Stimulated activated CD4-positive, alpha-beta T cell treated with anti-CD3 and anti-CD28 coated beads, Interleukin-4, amount 100 ng/mL, for 48 hours (primary cell): Measurements from ENCODE around the gene TCEAL1.
A peak's percentile ranks its signal among the peaks of the same experiment; 100 is the strongest.
"Not testable (repeated sequence)": the region's sequence is repeated elsewhere in the genome, so short reads cannot be mapped to it uniquely, and the experiment has no call there.

ENCODE experiments used
- DNase-seq, 2 donors: peaks; one replicate each; pipeline ENCODE4 v3.0.0-alpha.2; 2020; ENCODE audit warnings: low read depth in 2 of 2

TCEAL1 gene

DNA sequence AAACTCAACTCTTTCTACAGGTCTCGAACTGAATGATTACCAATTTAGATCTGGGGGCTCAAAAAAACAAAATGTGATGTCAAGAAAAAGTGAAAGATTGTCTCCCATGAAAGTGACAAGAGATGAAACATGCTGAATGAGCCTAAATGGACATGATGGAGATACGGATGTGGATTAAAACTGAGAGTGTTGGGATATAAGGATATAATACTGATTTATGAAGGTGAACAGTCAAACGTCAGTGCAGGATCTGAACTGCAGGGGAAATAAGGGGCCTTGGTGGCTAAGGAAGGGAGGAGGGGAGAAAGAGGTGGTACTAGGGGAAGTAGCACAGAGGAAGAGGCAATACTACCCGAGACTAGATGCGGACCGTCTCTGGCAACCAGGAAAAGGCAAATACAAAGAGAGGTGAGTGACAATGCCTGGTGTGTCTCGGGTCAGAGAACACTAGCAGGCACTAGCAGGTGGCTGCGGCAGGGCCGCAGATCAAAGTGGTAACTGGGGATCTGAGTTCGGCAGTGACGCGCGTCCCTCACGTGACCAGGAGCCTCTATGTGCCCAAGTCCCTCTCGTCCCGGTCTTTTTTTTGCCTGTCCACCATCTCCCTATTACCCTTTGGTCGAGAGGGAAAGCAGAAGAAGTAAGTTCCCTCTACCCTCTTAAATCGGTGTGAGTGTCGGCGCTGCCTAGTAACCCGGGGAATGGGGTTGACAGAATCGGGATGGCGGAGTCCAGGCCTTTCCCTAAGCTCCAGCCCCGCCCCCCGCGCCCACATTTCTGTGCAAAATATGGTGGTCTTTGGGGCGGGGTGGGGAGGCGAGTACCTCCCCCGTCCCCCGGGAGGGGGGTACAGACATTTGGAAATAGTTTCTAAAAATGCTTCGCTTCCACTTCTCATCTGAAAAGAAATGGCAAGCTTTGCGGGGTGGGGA lies at the start of gene TCEAL1:
TCEAL1 (plus strand) TSS at position 590 of the 932 bp plus-strand sequence. CDS start 942 bp downstream, outside the sequence.
- peak in 1 of 2 donors; percentile 4 for DNase-seq

GRCh38 chrX:103584596-103584995 lies 44.2 kb upstream of the TCEAL1 start:
- no peak for DNase-seq

GRCh38 chrX:103585411-103586313 lies 43.1 kb upstream of the TCEAL1 start, which contains the start of gene TCEAL4:
Gene TCEAL4, plus strand, starts transcription at chrX:103585515. Its CDS starts 1,161 bp downstream, at chrX:103586676.
- DNase-seq = peak in 1 of 2 donors; percentile 16

DNA sequence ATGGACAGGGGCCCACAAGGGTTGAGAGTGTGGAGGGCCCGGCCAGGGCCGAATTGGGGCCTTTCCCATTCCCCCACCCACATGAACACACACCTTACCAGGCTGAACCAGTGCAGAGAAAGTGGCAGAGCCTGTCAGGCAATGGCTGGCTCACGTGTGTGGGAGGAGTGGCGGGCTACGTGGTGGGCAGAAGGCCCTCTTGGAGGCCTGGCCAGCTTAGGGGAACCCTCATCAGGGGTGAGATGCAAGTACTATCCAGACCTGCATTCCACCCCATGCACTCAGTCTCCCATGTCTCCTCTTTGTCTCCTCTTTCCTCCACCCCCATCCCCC lies 42.5 kb upstream of the TCEAL1 start:
- DNase-seq = no peak

DNA sequence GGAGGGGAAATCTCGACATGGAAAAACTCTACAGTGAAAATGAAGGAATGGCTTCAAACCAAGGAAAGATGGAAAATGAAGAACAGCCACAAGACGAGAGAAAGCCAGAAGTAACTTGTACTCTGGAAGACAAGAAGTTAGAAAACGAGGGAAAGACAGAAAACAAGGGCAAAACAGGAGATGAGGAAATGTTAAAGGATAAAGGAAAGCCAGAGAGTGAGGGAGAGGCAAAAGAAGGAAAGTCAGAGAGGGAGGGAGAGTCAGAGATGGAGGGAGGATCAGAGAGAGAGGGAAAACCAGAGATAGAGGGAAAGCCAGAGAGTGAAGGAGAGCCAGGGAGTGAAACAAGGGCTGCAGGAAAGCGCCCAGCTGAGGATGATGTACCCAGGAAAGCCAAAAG lies 42.1 kb upstream of the TCEAL1 start:
- no peak for DNase-seq

GRCh38 chrX:103592295-103592694 lies 36.5 kb upstream of the TCEAL1 start:
- not testable (repeated sequence) for DNase-seq

DNA sequence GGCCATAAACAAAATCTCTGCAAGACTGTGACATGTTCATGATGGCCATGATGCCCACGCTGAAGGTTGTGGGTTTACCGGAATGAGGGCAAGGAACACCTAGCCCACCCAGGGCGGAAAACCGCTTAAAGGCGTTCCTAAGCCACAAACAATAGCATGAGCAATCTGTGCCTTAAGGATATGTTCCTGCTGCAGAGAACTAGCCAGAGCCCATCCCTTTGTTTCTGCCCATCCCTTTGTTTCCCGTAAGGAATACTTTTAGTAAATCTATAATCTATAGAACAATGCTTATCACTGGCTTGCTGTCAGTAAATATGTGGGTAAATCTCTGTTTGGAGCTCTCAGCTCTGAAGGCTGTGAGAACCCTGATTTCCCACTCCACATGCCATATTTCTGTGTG lies 33.6 kb upstream of the TCEAL1 start:
- not testable (repeated sequence) for DNase-seq

DNA sequence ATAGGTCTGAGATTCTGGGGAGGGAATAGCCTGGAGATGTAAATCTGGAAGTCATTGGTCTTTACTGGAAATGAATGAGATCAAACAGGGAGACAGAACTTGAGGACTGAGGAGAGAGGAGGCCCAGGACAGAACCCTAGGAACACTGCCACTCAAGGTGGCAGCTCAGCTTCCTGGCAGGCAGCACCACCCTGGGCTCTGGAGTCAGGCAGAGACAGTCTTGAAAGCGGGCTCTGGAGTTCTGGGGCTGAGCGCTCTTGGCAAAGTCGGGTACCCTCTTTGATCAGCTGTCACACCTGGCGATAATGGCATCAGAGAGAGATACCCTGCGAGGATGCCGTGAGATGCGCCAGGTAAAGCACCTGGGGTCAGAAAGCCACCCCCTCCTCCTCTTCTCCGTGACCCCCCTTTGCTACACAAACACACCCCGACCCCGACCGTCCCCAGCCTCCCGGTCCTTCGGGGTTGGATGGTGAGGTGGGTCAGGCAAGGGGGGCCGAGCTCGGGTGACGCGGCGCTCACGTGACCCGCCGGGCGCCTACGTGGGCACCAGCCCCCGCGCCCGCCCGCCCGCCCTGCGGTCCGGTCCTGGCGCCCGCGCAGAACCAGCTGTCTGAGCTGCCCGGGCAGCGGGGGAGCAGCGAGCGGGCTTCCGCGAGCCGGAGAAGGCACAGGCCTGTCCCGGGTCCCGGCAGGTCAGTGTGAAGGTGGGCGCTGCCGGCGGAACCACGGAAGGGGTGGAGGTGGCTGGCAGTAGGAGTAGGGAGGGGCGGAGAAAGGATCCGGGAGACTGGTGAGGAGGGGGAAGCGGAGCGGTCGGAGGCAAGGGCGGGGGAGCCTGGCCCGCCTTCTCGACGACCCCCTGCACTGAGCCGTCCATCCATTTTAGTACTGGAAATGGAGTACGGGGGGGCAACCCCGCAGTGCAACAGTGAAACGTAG lies 21.1 kb upstream of the TCEAL1 start, which contains the start of gene TCEAL3:
TCEAL3 (plus strand) TSS at position 600 of the 942 bp plus-strand sequence. CDS start 1,102 bp downstream, outside the sequence.
- no peak for DNase-seq

GRCh38 chrX:103608306-103608963 lies 20.3 kb upstream of the TCEAL1 start:
- no peak for DNase-seq

- no peak for DNase-seq
Observed at GRCh38 chrX:103610282-103610681, 18.5 kb upstream of the TCEAL1 start.

- no peak for DNase-seq
Observed at GRCh38 chrX:103613362-103613890, 15.3 kb upstream of the TCEAL1 start.

DNA sequence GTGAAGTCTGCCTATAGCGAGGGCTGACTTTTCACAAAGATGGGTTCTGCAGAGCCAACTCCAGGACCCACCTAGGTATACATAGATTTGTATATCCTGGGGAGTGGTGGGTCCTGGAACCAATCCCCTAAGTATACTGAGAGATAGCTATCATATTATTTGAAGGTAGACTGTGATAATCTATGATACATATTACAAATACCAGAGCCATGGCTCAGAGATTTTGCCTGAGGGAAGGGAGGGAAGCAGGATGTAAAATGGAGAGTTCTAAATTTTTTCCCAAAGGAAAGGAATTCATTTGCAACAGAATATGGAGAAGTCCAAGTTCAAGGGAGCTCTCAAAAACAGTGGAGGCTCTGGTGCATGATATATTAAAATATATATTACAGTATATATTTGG lies 13.8 kb upstream of the TCEAL1 start:
- DNase-seq = no peak

DNA sequence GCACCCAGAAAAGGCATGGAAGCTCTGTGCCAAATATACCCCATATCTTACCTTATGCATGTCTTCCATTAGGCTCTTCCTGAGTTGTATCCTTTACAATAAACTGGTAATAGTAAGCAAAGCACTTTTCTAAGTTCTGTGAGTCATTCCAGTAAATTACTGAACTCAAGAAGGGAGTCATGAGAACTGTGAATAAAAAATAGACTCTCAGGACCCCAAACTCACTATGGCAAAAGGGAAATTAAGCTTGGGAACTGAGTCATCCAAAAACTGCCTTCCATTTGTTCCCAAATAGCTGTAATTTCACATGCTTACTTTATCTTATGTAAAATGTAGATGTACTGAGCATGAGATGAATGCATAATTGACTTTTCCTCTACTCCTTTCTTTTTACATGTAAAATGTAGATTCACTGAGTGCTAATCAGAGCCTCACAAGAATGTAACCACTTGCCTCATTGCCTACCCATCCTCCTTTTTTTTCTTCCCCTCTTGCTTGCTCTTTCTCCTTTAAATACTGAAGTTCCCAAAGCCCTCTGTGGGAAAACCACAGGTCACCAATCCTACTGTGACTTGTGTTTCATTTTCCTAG lies 12.9 kb upstream of the TCEAL1 start:
- no peak for DNase-seq

DNA sequence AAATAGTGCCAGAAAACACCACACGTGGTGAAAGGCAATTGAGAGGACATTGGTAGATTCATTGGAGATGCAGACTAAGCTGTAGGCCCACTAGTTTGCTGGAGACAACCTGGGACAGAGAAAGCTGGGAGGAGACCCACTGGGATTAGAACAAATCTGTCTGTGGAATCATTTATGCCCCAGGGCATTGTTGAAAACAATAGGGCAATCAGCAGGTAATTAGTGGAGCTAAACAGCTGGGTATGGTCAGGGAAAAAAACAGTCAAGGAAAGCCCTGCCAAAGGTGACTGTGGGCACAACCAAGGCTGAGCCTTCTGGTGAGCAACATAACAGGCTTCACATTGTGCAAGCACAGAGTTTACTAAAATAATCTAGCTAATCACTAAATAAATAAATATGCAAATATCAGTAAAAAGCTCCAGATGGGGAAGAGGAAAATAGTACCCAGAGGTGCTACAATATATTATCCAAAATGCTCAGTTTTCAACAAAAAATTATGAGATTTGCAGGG lies 12.0 kb upstream of the TCEAL1 start:
- no peak for DNase-seq

DNA sequence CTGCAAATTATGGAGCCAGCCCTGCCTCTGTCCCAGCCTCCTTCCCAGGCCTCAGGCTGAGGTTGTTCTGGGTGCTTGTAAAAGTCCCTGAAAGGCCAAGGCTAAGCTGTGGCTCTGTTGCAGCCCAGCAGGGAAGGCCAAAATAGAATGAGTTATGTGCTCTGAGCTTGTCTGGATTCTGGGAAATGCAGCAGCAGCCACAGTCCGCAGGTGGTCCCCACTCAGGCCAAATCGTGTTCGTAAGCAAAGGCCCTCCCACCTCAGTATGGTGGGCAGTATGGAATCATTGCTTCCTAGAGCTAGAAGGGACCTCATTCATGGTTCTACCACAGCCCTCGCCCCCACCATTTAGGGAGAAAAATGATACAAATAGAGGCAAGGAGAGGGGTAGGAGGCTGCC lies 4.7 kb upstream of the TCEAL1 start:
- no peak for DNase-seq

- no peak for DNase-seq
Observed at GRCh38 chrX:103626855-103627254, 1.9 kb upstream of the TCEAL1 start.

DNA sequence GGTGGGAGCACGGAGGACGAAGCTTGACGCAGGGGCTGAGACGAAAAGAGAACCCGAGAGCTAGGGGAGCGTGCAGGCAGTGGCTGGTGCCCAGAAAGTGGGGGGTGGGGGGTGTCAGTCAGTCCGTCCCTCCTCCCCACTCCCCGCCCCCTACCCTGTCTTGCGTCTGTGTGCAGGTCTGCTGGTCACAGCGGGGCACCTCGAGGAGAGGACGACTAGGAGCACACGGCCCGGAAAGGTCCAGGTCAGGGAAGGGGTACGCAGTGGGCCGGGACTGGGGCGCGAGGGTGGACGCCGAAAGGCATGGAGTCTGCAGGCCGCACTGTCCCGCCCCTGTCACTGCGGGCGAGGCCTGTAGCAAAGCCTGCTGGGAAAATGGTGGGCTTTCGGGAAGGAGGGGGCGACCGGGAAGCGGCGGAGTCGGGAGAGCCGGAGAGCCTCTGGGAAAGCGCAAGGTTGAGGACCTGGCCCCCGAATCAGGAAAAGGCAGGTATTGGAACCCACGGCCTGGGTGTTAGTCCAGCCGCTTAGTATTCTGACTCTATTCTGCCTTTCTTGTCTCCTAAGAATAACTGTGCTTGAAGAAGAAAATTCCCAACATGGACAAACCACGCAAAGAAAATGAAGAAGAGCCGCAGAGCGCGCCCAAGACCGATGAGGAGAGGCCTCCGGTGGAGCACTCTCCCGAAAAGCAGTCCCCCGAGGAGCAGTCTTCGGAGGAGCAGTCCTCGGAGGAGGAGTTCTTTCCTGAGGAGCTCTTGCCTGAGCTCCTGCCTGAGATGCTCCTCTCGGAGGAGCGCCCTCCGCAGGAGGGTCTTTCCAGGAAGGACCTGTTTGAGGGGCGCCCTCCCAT lies 769 bp downstream of the TCEAL1 start:
- DNase-seq = peak in 1 of 2 donors; percentile 12

GRCh38 chrX:103630171-103630511 lies 1.4 kb downstream of the TCEAL1 start:
- no peak for DNase-seq

GRCh38 chrX:103631145-103631544 lies 2.4 kb downstream of the TCEAL1 start:
- no peak for DNase-seq
